ENCODE measurements around the gene PDE11A.

Gene PDE11A

DNA sequence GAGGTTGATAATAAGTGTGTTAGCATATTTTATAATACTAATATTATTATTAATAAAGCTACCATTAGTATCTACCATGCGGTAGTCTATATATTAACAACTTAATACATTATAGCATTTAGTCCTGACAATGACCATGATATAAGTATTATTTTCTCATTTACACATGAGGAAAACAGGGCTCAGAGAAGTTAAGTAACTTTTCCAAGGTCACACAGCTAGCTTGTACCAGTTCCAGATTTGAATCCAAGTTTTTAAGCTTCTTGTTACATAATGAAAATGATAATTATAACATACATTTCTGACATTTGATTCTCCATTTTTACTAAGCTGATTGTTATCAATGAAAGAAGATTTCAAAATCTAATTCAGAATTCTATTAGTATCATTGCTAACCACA is 369.4 kb downstream of the PDE11A start:
- no peak overlapping the region for H3K27ac ChIP-seq (ENCODE audit: low read length)
- no peak overlapping the region for H3K4me3 ChIP-seq (ENCODE audit: low read depth in 1 of 2, low read length in 2 of 2)
- H3K4me2 ChIP-seq (ENCODE audit: insufficient read depth, low read length), result no peak overlapping the region
- no peaks in the 10 kb centered on the region for H3K4me1 ChIP-seq (ENCODE audit: insufficient read depth, low read length)
- H3K79me2 ChIP-seq (ENCODE audit: insufficient read depth, low read length), result no peaks in the 10 kb centered on the region
- no peaks in the 10 kb centered on the region for H3K27me3 ChIP-seq (ENCODE audit: insufficient read depth, low read length, poor library complexity)
- H2AFZ ChIP-seq (ENCODE audit: low read depth, low read length), result no peak overlapping the region
- no peak for TF ChIP-seq CTCF (IDR thresholded peaks at IDR 0.05; ENCODE audit: borderline replicate concordance, extremely low read depth, low read length, poor library complexity, severe bottlenecking)
- no peak for TF ChIP-seq EZH2 (IDR thresholded peaks at IDR 0.05; ENCODE audit: borderline replicate concordance, low read depth, low read length, severe bottlenecking)
- no peak for DNase-seq
- no peak for ATAC-seq (ENCODE audit: insufficient read depth, low read depth)
- H3K9ac ChIP-seq (ENCODE audit: low read depth, low read length), result no peak overlapping the region
- no peaks in the 10 kb centered on the region for H3K9me3 ChIP-seq (ENCODE audit: insufficient read depth, low read length, severe bottlenecking)
- no peaks in the 10 kb centered on the region for H3K36me3 ChIP-seq (ENCODE audit: insufficient read depth, low read length)
- no peaks in the 10 kb centered on the region for H4K20me1 ChIP-seq (ENCODE audit: insufficient read depth, low read length)

- TF ChIP-seq CTCF (IDR thresholded peaks at IDR 0.05; ENCODE audit: borderline replicate concordance, extremely low read depth, low read length, poor library complexity, severe bottlenecking), result no peak
- TF ChIP-seq EZH2 (IDR thresholded peaks at IDR 0.05; ENCODE audit: borderline replicate concordance, low read depth, low read length, severe bottlenecking), result no peak
- DNase-seq (no peak), ATAC-seq (ENCODE audit: insufficient read depth, low read depth) (no peak)
- no peaks in the 10 kb centered on the region for H4K20me1 ChIP-seq (ENCODE audit: insufficient read depth, low read length)
- H3K9ac ChIP-seq (ENCODE audit: low read depth, low read length), result no peak overlapping the region
- no peak overlapping the region for H3K4me3 ChIP-seq (ENCODE audit: low read depth in 1 of 2, low read length in 2 of 2)
- no peaks in the 10 kb centered on the region for H3K4me1 ChIP-seq (ENCODE audit: insufficient read depth, low read length)
- H3K4me2 ChIP-seq (ENCODE audit: insufficient read depth, low read length), result no peak overlapping the region
- no peaks in the 10 kb centered on the region for H3K27me3 ChIP-seq (ENCODE audit: insufficient read depth, low read length, poor library complexity)
- no peaks in the 10 kb centered on the region for H3K79me2 ChIP-seq (ENCODE audit: insufficient read depth, low read length)
- H3K27ac ChIP-seq (ENCODE audit: low read length), result no peak overlapping the region
- H3K9me3 ChIP-seq (ENCODE audit: insufficient read depth, low read length, severe bottlenecking), result no peaks in the 10 kb centered on the region
- no peak overlapping the region for H2AFZ ChIP-seq (ENCODE audit: low read depth, low read length)
- no peaks in the 10 kb centered on the region for H3K36me3 ChIP-seq (ENCODE audit: insufficient read depth, low read length)
Observed at GRCh38 chr2:177698281-177698680, 374.3 kb downstream of the PDE11A start.

DNA sequence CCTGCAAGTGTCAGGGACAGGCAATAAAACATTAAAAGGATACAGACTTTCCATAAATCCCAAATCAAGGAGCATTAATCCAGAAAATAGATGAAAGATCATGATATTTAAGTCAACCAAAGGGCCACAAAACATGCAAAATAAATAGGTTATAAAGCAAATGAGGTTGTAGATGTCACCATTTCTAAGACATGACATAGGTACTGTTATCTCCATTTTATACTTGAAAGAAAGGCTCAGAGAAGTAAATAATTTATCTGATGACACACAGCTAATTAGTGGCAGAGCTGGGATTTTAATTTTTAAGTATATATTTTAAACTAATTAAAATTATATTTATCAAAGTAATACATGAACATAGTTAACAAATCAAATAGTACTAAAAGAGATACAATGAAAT is 378.2 kb downstream of the PDE11A start:
- no peak for ATAC-seq (ENCODE audit: insufficient read depth, low read depth)
- H3K36me3 ChIP-seq (ENCODE audit: insufficient read depth, low read length), result no peaks in the 10 kb centered on the region

More for the DNA sequence above, 378.2 kb downstream of the PDE11A start:
- no peak for DNase-seq
- Histone ChIP-seq H3K4me2 (ENCODE audit: insufficient read depth, low read length) (no peak overlapping the region), H3K27me3 (ENCODE audit: insufficient read depth, low read length, poor library complexity) (no peaks in the 10 kb centered on the region), H3K9me3 (ENCODE audit: insufficient read depth, low read length, severe bottlenecking) (no peaks in the 10 kb centered on the region), H3K27ac (ENCODE audit: low read length) (no peak overlapping the region), H3K79me2 (ENCODE audit: insufficient read depth, low read length) (no peaks in the 10 kb centered on the region), H3K9ac (ENCODE audit: low read depth, low read length) (no peak overlapping the region), H3K4me3 (ENCODE audit: low read depth in 1 of 2, low read length in 2 of 2) (no peak overlapping the region), H3K4me1 (ENCODE audit: insufficient read depth, low read length) (peaks cover 10% of the 10 kb centered on the region), H2AFZ (ENCODE audit: low read depth, low read length) (no peak overlapping the region), H4K20me1 (ENCODE audit: insufficient read depth, low read length) (no peaks in the 10 kb centered on the region)
- TF ChIP-seq EZH2 (IDR thresholded peaks at IDR 0.05; ENCODE audit: borderline replicate concordance, low read depth, low read length, severe bottlenecking) (no peak), CTCF (IDR thresholded peaks at IDR 0.05; ENCODE audit: borderline replicate concordance, extremely low read depth, low read length, poor library complexity, severe bottlenecking) (no peak)

All from DND-41 (cell line).